NT2/D1 (cell line): ENCODE measurements around the gene LTN1.

Experiments
- DNase-seq: peaks from one replicate; pipeline ENCODE4 v3.0.0-alpha.2; 2011; ENCODE audit warnings: low read depth, low spot score
- H3K27me3 ChIP-seq: 2 replicates; pipeline ENCODE4 v1.6.0; 2011; ENCODE audit warnings: mild to moderate bottlenecking; ENCODE audit not compliant: insufficient read length, insufficient read depth
- H3K36me3 ChIP-seq: 2 replicates; pipeline ENCODE4 v1.6.1; 2011; ENCODE audit warnings: mild to moderate bottlenecking, low read length, mixed read lengths; ENCODE audit not compliant: insufficient read depth, insufficient read length
- H3K4me1 ChIP-seq: 2 replicates; pipeline ENCODE4 v1.5.1; 2011; ENCODE audit not compliant: insufficient read depth, insufficient read length
- H3K4me3 ChIP-seq: 2 replicates; pipeline ENCODE4 v1.5.1; 2011; ENCODE audit warnings: low read depth; ENCODE audit not compliant: insufficient read length
- H3K9ac ChIP-seq: 2 replicates; pipeline ENCODE4 v1.6.0; 2011; ENCODE audit warnings: low read depth; ENCODE audit not compliant: insufficient read length
- H3K9me3 ChIP-seq: 2 replicates; pipeline ENCODE4 v1.5.1; 2011; ENCODE audit warnings: mild to moderate bottlenecking, low read length; ENCODE audit not compliant: insufficient read depth
- SUZ12 ChIP-seq: IDR thresholded peaks from 2 replicates; pipeline ENCODE4 v1.6.1; 2011; ENCODE audit not compliant: insufficient read length, insufficient read depth; ENCODE audit errors: extremely low read depth
- YY1 ChIP-seq: IDR thresholded peaks from 2 replicates; pipeline ENCODE4 v1.6.1; 2011; ENCODE audit not compliant: insufficient read length, insufficient read depth
- ZNF274 ChIP-seq: IDR thresholded peaks from 2 replicates; pipeline ENCODE4 v1.6.1; 2011; ENCODE audit warnings: mild to moderate bottlenecking, low read depth, low read length

The LTN1 gene

DNA sequence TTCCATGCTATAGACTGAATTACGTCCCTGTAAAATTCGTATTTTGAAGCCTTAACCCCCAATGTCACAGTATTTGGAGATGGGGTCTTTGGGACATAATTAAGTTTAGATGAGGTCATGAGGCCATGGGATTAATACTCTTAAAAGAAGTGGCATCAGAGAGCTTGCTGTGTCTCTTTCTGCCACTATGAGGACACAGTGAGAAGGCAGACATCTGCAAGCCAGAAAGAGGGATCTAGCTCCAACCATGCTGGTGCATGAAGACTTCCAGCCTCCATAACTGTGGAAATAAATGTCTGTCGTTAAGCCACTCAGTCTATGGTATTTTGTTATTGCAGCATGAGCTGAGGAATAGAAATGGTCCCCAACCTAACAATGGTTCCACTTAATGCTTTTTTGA is 99.0 kb downstream of the LTN1 start:
- Histone ChIP-seq H3K9me3 (no peaks in the 10 kb centered on the region), H3K27me3 (no peaks in the 10 kb centered on the region), H3K9ac (no peak overlapping the region), H3K4me1 (no peaks in the 10 kb centered on the region), H3K4me3 (no peak overlapping the region), H3K36me3 (no peaks in the 10 kb centered on the region)
- TF ChIP-seq SUZ12: no peak
- no peak for TF ChIP-seq YY1
- no peak for TF ChIP-seq ZNF274
- no peak for DNase-seq

DNA sequence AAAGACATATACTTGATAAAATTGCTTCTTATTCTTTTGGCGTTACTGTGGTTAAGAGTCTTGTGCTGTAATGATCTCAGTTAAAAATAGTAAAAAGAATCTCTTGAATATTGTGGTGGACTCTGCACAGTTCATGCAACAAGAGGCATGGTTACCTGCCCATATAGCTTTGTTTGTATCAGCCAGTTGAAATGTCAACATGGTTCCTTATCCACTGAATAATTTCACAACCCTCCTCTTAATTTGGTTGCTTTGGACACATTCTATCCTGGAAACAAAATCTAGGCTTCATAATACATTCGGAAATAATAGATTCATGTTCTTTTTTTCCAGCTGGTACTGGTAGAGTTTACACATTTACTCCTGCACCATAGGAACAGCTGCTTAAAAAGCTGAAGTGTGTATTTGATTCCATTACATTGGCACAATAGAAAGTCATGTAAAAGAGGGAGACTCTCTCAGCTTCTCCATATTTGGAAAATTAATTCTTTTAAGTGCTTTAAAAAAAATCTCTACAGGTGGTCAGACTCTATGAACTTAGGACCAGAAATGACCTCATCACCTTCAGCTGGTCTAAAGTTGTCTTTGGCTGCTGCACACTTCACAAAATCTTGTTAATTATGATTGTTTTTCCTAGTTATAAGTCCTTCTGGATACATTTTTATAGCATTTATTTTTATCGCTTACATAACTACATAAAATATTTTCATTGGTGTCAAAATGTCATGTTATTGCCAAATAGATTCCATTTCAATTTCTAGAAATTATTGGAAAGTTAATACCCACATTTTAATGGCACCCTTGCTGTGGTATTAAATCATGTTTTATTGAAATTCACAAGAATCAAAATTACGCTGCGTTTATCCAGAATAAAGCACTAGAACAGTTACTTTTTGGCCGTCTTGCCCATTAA is 100.2 kb downstream of the LTN1 start:
- H3K36me3 ChIP-seq: no peaks in the 10 kb centered on the region
- DNase-seq: no peak
- no peaks in the 10 kb centered on the region for H3K4me1 ChIP-seq
- TF ChIP-seq SUZ12 (no peak), YY1 (no peak), ZNF274 (no peak)
- no peaks in the 10 kb centered on the region for H3K27me3 ChIP-seq
- no peaks in the 10 kb centered on the region for H3K9me3 ChIP-seq
- no peak overlapping the region for H3K4me3 ChIP-seq
- H3K9ac ChIP-seq: no peak overlapping the region

- TF ChIP-seq YY1 (no peak), ZNF274 (no peak), SUZ12 (no peak)
- Histone ChIP-seq H3K27me3 (no peaks in the 10 kb centered on the region), H3K4me1 (no peaks in the 10 kb centered on the region), H3K36me3 (peaks cover 24% of the 10 kb centered on the region), H3K4me3 (no peak overlapping the region), H3K9me3 (no peaks in the 10 kb centered on the region), H3K9ac (no peak overlapping the region)
- no peak for DNase-seq
Observed at GRCh38 chr21:28885853-28886177, 106.9 kb downstream of the LTN1 start.

- peak overlapping the region; percentile 87 for H3K4me3 ChIP-seq
- H3K4me1 ChIP-seq: no peaks in the 10 kb centered on the region
- DNase-seq: peak; percentile 87
- peaks cover 29% of the 10 kb centered on the region for H3K36me3 ChIP-seq
- H3K9me3 ChIP-seq: no peaks in the 10 kb centered on the region
- peak overlapping the region; percentile 96 for H3K9ac ChIP-seq
- H3K27me3 ChIP-seq: no peaks in the 10 kb centered on the region
- TF ChIP-seq SUZ12 (no peak), YY1 (no peak), ZNF274 (no peak)
Observed at GRCh38 chr21:28884976-28885852, 107.5 kb downstream of the LTN1 start.

DNA sequence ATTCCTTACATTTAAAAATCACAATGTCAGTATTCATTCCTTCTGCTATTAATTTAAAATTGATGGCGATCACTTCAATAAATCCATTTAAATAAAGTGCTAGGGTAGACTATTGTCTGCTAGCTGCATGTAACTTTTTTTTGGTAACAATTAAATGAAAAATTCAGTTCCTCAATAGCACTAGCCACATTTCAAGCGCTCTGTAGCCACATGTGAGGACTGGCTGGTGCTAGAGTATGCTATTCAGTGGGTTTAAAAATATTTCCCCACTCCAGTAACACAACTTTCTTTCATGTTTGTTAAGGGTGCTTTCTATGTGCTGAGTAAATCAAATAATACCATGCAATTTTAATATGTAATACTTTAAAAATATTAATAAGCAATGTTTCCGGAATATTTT is 108.2 kb downstream of the LTN1 start:
- peaks cover 35% of the 10 kb centered on the region for H3K36me3 ChIP-seq
- TF ChIP-seq SUZ12 (no peak), YY1 (no peak), ZNF274 (no peak)
- no peaks in the 10 kb centered on the region for H3K4me1 ChIP-seq
- H3K9me3 ChIP-seq: no peaks in the 10 kb centered on the region
- H3K27me3 ChIP-seq: no peaks in the 10 kb centered on the region
- peak overlapping the region; percentile 96 for H3K9ac ChIP-seq
- no peak for DNase-seq
- peak overlapping the region; percentile 87 for H3K4me3 ChIP-seq

GRCh38 chr21:28883931-28884330 is 108.7 kb downstream of the LTN1 start:
- no peaks in the 10 kb centered on the region for H3K27me3 ChIP-seq
- no peak for DNase-seq
- H3K9ac ChIP-seq: no peak overlapping the region
- TF ChIP-seq YY1 (no peak), ZNF274 (no peak), SUZ12 (no peak)
- no peaks in the 10 kb centered on the region for H3K4me1 ChIP-seq
- H3K36me3 ChIP-seq: peaks cover 41% of the 10 kb centered on the region
- H3K4me3 ChIP-seq: peak overlapping the region; percentile 87
- H3K9me3 ChIP-seq: no peaks in the 10 kb centered on the region

DNA sequence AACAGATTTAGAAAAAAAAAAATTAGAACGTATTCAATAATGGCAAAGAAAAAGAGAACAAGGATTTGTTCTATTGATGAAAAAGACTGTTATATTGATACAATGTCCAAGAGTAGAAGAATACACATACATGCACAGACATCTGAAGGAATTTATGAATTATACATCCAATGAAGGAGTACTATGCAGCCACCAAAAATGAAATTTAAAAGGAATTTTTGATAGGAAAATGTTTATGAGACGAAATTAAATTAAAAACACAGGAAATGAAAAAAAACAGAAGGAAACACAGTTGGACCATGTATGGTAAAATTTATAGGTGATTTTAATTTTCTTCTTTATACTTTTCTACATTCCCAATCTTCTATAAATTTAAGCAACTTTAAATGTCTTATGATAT is 110.3 kb downstream of the LTN1 start:
- H3K4me3 ChIP-seq: no peak overlapping the region
- peaks cover 51% of the 10 kb centered on the region for H3K36me3 ChIP-seq
- H3K9ac ChIP-seq: no peak overlapping the region
- H3K27me3 ChIP-seq: no peaks in the 10 kb centered on the region
- TF ChIP-seq SUZ12 (no peak), YY1 (no peak), ZNF274 (no peak)
- H3K4me1 ChIP-seq: no peaks in the 10 kb centered on the region
- H3K9me3 ChIP-seq: no peaks in the 10 kb centered on the region
- no peak for DNase-seq
